GM18499 (cell line): Measurements from ENCODE around the gene SYNGR2.
"Not testable (repeated sequence)": the region's sequence is repeated elsewhere in the genome, so short reads cannot be mapped to it uniquely, and the experiment has no call there.

Source experiments
- ATAC-seq: cut with Tn5 transposase; IDR thresholded peaks from one replicate; pipeline ENCODE4 v1.9.1; 2021; ENCODE audit warnings: moderate number of reproducible peaks; ENCODE audit not compliant: insufficient read depth, unreplicated experiment

Gene SYNGR2

GRCh38 chr17:78129351-78130089, 38.9 kb upstream of the SYNGR2 start:
- ATAC-seq, result no peak

- no peak for ATAC-seq
These were observed 38.3 kb upstream of the SYNGR2 start for GRCh38 chr17:78130090-78130436.

GRCh38 chr17:78130437-78131101, 37.8 kb upstream of the SYNGR2 start, which contains the start of gene TMC8:
Gene TMC8, plus strand, starts transcription at chr17:78130771. Its CDS starts 818 bp downstream, at chr17:78131589.
- no peak for ATAC-seq

GRCh38 chr17:78131172-78132083, 37.0 kb upstream of the SYNGR2 start:
- ATAC-seq, result no peak

- ATAC-seq, result no peak
These were observed 36.2 kb upstream of the SYNGR2 start for GRCh38 chr17:78132084-78132676.

- no peak for ATAC-seq
These were observed 35.6 kb upstream of the SYNGR2 start for GRCh38 chr17:78132767-78133178.

GRCh38 chr17:78133179-78133951, 35.0 kb upstream of the SYNGR2 start:
- ATAC-seq, result no peak

- no peak for ATAC-seq
These were observed 34.1 kb upstream of the SYNGR2 start for GRCh38 chr17:78133971-78134898.

- no peak for ATAC-seq
These were observed 33.4 kb upstream of the SYNGR2 start for GRCh38 chr17:78134899-78135385.

- no peak for ATAC-seq
These were observed 32.4 kb upstream of the SYNGR2 start for GRCh38 chr17:78135858-78136500.

GRCh38 chr17:78137392-78138203, 30.8 kb upstream of the SYNGR2 start:
- no peak for ATAC-seq

- no peak for ATAC-seq
These were observed 29.9 kb upstream of the SYNGR2 start for GRCh38 chr17:78138204-78139060.

- ATAC-seq, result not testable (repeated sequence)
These were observed 28.6 kb upstream of the SYNGR2 start for GRCh38 chr17:78139861-78140168.

GRCh38 chr17:78140169-78141051, 28.0 kb upstream of the SYNGR2 start:
- ATAC-seq, result peak; percentile 58

- ATAC-seq, result no peak
These were observed 26.8 kb upstream of the SYNGR2 start for GRCh38 chr17:78141437-78142118.
